22Rv1 (cell line): ENCODE measurements around the gene WRAP73.

Source experiments
- ZFX ChIP-seq: fragments of 450-650 bp; IDR thresholded peaks from 2 replicates; pipeline ENCODE4 v1.6.1; 2017; ENCODE audit warnings: antibody characterized with exemption, borderline replicate concordance
- TF ChIP-seq, protein P1 (sequence below): fragments of 450-650 bp; IDR thresholded peaks from 2 replicates; pipeline ENCODE4 v1.5.1; 2017; ENCODE audit warnings: mild to moderate bottlenecking

DNA sequence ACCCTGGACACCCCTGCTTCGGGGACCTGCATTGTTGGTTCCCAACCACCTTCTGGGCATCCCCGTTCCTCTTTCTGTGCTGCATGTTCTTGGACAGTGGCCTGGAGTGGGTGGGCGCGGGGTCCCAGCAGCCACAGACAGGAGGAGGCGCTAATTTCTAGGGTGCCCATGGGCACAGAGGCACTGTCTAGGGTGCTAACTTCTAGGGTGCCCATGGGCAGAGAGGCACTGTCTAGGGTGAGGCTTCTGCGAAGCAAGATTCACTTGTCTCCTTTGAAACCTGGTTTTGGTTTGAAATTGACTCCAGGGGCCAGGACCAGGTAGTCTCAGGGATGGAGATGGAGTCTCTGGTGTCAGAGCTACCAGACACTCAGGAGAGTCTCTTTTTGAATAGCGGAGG lies 37.8 kb downstream of the WRAP73 start:
- TF ChIP-seq, protein P1, sequence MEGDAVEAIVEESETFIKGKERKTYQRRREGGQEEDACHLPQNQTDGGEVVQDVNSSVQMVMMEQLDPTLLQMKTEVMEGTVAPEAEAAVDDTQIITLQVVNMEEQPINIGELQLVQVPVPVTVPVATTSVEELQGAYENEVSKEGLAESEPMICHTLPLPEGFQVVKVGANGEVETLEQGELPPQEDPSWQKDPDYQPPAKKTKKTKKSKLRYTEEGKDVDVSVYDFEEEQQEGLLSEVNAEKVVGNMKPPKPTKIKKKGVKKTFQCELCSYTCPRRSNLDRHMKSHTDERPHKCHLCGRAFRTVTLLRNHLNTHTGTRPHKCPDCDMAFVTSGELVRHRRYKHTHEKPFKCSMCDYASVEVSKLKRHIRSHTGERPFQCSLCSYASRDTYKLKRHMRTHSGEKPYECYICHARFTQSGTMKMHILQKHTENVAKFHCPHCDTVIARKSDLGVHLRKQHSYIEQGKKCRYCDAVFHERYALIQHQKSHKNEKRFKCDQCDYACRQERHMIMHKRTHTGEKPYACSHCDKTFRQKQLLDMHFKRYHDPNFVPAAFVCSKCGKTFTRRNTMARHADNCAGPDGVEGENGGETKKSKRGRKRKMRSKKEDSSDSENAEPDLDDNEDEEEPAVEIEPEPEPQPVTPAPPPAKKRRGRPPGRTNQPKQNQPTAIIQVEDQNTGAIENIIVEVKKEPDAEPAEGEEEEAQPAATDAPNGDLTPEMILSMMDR: no peak
- no peak for TF ChIP-seq ZFX
